CD4-positive, alpha-beta T cell treated with Interleukin-2 at 100 ng/mL for 4 hours (primary cell): ENCODE measurements around the gene SASH1.
"Not testable (repeated sequence)": the region's sequence is repeated elsewhere in the genome, so short reads cannot be mapped to it uniquely, and the experiment has no call there.

Experiments
- DNase-seq: peaks from one replicate; pipeline ENCODE4 v3.0.0-alpha.2; 2020; ENCODE audit warnings: low spot score

The SASH1 gene

GRCh38 chr6:148328876-148329555 lies 13.6 kb upstream of the SASH1 start:
- DNase-seq = no peak

- no peak for DNase-seq
Observed at GRCh38 chr6:148329596-148330381, 12.8 kb upstream of the SASH1 start.

- DNase-seq = no peak
Observed at GRCh38 chr6:148332088-148332487, 10.6 kb upstream of the SASH1 start.

GRCh38 chr6:148336901-148337300 lies 5.7 kb upstream of the SASH1 start:
- no peak for DNase-seq

GRCh38 chr6:148339766-148340165 lies 2.9 kb upstream of the SASH1 start:
- DNase-seq = no peak

GRCh38 chr6:148340586-148341297 lies 1.9 kb upstream of the SASH1 start:
- DNase-seq = no peak

GRCh38 chr6:148342100-148342349 lies 613 bp upstream of the SASH1 start:
- DNase-seq = no peak

- DNase-seq = no peak
Observed at GRCh38 chr6:148343047-148343782, 577 bp downstream of the SASH1 start.

- DNase-seq = no peak
Observed at GRCh38 chr6:148345176-148345575, 2.5 kb downstream of the SASH1 start.

GRCh38 chr6:148345578-148345977 lies 2.9 kb downstream of the SASH1 start:
- no peak for DNase-seq

- DNase-seq = no peak
Observed at GRCh38 chr6:148346681-148347440, 4.2 kb downstream of the SASH1 start.

GRCh38 chr6:148347441-148348054 lies 4.9 kb downstream of the SASH1 start:
- DNase-seq = no peak

- no peak for DNase-seq
Observed at GRCh38 chr6:148348335-148348734, 5.7 kb downstream of the SASH1 start.

GRCh38 chr6:148348778-148349177 lies 6.1 kb downstream of the SASH1 start:
- no peak for DNase-seq

- no peak for DNase-seq
Observed at GRCh38 chr6:148349466-148349865, 6.8 kb downstream of the SASH1 start.

- DNase-seq = no peak
Observed at GRCh38 chr6:148351309-148351708, 8.7 kb downstream of the SASH1 start.

- DNase-seq = not testable (repeated sequence)
Observed at GRCh38 chr6:148352421-148352820, 9.8 kb downstream of the SASH1 start.

GRCh38 chr6:148358196-148358785 lies 15.7 kb downstream of the SASH1 start:
- no peak for DNase-seq

GRCh38 chr6:148359228-148359627 lies 16.6 kb downstream of the SASH1 start:
- DNase-seq = no peak

- DNase-seq = no peak
Observed at GRCh38 chr6:148364056-148364824, 21.6 kb downstream of the SASH1 start.
